DMS53 treated with DMSO at 0.1 percent for 48 hours (cell line): Measurements from ENCODE around the gene RBKS.
A peak's percentile ranks its signal among the peaks of the same experiment; 100 is the strongest.
"Not testable (repeated sequence)": the region's sequence is repeated elsewhere in the genome, so short reads cannot be mapped to it uniquely, and the experiment has no call there.

Experiments used
- DNase-seq: peaks from one replicate; lab custom pipeline; 2025; ENCODE audit not compliant: unreplicated experiment; lab: John Stamatoyannopoulos, UW

Gene RBKS

DNA sequence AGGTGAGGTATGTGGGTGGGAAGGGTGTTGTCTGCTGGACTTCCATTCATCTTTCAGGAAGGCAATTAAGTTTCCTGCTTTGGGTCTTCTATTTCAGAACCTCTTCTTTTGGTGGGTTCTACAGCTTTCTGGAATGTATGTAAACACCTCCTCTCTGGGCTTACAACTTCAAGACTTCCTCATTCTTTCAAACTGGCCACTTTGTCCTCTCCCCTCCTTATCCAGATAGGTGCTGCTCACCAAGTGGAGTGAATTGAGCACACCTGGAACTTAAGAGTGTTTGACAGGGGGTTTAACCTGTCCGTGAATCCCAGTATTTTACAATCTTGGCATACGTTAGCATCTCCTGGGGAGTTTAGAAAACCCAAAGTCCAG lies 123.9 kb downstream of the RBKS start:
- DNase-seq: no peak

DNA sequence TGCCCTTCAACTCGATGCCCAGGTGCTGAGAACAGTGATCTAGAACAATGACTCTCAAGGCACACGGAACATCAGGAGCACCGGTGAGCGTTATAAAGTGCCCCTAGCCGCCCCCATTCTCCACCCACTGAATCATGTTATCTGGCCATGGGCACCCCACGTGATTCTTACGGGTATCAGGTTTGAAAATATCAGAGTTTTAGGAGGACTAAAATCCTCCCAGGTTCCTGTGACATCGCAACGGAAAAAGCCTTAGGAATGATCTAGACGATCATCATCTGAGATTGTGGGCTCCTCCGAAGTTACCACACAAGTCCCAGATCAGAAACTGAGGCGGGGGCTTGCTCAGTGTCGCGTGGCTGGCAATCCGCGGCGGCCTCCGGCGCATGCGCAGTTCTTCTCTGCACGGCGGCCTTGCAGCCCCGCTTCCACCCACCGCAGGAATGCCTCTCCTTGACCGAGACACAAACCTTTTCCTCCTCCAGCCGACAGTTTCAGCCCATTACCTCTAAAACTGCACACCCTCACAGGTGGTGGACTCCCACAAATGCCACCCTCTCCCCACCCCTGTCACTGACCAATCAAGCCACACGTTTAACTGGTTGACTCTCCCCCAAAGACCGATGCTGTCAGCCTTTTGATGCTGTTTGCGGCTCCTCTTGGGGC lies 124.4 kb downstream of the RBKS start:
- DNase-seq: peak; percentile 20

DNA sequence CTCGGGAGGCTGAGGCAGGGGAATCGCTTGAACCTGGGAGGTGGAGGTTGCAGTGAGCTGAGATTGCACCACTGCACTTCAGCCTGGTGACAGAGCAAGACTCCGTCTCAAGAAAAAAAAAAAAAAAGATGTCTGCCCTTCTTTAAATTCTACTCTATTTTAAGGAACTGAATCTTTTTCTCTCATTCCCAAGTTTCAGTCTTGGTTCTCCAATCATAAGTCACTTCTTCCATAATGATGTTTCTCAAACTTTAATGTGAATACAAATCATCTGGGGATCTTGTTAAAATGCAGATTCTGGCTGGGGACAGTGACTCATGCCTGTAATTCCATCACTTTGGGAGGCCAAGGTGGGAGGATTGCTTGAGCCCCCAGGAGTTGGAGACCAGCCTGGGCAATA lies 125.7 kb downstream of the RBKS start:
- DNase-seq: not testable (repeated sequence)

DNA sequence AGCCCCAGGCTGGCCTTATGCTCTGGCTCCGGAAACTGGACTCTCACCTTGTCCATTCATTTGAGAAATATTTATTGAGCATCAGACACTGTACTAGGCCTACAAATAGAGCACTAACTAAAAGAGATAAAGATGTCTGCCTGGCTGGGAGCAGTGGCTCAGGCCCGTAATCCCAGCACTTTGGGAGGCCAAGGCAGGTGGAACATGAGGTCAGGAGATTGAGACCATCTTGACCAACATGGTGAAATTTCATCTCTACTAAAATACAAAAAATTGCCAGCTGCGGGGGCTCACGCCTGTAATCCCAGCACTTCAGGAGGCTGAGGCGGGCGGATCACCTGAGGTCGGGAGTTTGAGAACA lies 126.3 kb downstream of the RBKS start:
- DNase-seq: no peak

DNA sequence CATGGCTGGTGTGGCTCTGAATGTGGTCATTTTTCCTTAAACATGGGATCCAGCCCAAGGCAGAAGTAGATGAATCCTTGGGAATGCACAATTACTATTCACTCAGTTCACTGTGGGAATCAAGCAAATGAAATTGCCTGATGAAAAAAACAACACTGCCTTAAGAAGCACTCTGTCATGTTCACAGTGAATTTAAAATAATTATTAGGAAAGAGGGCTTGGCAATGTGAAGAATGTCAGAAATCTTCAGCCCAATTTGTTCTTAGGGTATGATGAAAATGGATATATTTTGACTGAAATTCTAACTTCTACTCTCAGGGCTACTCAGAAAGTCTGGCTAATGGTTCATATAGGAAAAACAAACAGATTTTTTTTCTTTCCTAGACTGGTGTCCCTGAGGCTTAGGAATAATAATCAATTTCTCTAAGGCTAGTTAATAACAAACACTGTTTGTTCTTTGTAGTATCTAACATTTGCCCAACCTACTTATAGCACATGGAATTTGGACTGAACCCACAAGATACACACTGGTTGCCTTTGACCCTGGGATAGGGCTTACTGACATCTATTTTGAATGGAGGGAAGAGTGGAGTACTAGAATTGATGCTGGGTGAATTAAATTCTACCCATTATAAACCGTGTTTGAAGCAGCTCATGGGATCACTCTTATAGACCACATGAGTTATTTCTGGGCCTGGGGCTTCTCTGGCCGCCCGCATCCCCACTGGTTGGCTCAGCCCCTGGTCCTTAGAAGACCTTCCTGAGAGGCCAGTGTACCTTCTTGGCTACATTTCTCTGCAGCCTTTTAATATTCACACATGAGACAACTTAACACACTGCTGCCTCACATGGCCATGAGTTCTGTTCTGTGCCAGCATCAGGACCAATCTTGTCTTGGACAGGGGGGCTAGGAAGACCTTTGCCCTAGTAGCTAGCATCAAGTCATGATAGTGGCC lies 127.0 kb downstream of the RBKS start:
- DNase-seq: no peak

DNA sequence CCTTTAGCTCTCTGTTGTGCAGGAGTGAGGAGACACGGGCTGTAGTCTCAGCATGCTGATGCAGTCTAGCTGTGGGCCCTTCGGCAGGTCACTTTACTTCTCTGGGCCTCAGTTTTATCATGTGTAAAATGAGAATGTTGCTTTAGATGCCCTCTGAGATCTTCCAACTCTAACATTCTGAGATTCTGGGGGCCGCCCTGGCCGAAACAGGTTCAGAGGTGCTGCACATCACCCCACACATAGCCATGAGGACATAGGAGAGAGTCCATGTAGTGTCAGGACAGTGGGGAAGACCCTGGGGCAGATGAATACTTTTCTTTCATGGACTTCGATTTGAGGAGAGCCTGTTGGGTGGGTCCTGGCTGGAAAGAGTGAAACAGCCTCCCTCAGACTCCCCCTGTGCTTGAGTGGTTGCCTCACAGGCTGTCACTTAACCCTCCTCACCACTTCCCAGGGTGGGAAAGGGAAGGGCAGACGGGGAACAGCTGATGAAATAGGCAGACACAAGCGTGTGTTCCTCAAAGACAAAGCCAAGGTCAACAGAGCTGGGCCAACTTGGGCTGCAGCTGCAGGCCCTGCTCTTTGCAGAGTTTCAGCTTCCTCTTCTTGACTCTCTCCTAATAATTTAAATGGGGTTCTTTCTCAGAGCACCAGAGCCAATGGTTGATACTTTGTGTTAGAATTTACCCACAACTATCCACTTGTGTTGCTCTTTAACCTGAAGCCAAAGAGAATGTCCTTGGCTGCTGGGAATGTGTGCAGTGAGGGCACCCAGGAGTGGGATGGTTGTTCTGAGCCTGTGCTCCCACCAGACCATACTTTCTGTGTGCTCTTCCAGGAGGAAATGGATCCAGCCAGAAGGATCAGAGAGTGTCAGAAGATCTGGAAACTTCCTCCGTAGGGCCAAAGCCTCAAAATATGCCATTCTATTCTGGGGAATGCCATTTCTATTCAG lies 133.4 kb downstream of the RBKS start:
- no peak for DNase-seq

DNA sequence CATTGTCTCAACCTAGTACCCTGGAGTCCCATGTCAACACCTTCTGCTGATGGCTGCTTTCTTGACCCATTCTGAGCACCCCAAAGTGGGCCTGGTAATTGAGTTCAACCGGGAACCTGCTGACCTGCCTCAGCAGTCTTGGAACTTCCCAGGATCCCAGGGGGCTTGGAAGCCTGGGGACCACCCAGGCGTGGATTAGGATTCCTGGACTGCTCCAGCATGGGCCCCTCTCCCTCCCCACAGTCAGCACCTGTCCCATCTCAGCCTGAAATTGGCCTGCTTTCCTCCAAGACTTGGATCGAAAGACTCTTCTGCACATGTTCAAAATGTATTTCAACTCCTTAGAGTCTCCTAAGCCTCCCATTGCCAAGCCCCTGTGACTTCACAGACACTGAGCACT lies 134.1 kb downstream of the RBKS start:
- DNase-seq: no peak

DNA sequence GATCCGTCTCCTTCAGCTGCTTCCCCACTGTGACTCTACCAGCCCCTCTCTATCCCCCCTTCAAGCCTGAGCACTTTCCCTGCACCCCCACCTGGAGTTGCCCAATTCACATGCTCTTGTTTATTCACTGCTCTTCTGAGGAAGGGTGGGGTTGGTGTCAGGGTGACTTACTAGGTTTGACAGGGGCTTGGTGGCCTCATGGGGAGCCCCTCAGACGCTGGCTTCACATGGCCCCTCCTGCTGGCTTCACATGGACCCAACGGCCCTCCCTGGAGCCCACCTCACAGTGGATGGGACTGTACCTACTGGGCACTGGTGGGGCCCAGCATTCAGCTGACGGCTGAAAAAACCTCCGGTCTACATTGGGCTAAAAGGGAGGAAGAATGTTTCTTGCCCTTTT lies 135.4 kb downstream of the RBKS start:
- DNase-seq: no peak

DNA sequence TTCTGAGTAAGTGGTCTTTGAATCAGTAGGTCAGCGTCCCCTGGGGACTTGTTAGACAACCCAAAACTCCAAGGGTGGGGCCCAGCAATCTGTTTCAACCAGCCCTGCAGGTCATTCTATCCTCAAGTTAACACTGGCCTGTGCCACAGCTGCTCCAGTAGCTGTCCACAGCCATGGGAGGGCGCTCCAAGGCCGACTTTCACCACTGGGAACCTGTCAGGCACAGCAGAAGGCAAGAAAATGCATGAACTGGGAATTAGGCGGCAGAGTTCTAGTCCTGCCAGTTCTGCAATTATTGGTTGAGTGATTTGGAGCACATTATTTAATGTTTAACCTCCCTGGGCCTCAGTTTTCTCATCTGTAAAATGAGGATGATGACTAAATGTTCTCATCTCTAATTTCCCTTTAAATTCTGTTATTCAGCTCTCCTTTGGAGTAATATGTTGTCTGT lies 136.0 kb downstream of the RBKS start:
- peak; percentile 18 for DNase-seq

DNA sequence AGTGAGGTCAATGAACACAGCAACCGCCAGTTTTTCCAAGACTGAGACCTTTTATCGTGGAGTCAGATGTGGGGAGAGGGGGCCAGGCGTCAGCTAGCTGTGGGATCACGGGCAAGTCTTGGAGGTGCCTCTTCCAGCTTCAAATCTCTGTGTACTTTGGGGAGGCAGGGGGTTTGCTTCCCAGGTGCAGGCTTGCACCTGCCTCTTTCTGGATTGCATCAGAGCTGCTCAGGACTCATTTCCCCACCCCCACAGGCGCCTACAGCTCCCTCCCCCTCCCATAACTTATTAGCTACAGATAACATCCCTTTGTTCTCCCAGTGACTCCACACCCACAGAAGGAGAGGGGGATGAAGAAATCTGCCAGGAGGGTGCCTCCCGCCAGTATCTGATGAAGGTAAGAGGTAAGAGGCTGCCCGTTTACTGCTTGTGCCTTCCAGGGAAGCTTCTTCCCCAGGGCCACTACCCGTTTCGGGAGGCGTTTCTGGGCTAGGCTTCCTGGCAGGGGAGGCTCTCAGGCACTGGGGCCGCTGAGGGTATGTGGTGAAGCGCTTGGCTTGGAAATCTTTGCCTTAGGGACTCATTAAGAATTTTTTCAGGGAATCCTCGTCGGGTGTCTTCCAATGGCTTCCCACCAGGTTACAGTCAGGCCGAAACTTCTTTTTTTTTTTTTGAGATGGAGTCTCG lies 137.5 kb downstream of the RBKS start:
- peak; percentile 67 for DNase-seq

DNA sequence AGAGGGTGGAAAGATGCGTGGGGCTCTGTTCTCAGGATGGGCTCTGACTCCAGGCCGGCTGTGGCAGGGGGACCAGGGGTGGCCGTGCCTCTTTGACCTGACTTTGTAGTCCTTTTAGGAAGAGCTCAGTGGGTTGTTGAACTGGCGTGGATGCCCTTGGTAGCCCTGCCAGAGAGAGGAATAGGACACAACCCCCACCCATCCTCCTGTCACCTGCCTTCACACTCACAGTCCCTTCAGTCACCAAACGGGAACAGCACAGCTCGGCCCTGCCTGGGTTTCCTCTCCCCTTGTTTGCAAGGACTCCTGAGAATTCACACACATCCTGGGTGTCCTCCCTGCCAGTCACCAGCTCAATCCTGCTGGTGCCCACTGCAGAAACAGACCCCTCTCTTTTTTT lies 138.8 kb downstream of the RBKS start:
- no peak for DNase-seq

DNA sequence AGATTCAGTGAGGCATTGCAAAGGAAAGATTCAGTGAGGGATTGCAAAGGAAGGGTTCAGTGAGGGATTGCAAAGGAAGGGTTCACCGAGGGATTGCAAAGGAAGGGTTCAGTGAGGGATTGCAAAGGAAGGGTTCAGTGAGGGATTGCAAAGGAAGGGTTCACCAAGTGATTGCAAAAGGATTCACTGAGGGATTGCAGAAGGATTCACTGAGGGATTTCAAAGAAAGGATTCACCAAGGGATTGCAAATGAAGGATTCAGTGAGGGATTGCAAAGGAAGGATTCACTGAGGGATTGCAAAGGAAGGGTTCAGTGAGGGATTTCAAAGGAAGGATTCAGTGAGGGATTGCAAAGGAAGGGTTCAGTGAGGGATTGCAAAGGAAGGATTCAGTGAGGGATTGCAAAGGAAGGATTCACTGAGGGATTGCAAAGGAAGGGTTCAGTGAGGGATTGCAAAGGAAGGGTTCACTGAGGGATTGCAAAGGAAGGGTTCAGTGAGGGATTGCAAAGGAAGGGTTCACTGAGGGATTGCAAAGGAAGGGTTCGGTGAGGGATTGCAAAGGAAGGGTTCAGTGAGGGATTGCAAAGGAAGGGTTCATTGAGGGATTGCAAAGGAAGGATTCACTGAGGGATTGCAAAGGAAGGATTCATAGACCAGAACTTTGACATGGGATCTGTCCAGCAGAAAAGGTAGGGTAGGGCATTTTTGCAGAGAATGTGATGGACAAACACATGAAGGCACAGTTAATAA lies 141.2 kb downstream of the RBKS start:
- DNase-seq: not testable (repeated sequence)

DNA sequence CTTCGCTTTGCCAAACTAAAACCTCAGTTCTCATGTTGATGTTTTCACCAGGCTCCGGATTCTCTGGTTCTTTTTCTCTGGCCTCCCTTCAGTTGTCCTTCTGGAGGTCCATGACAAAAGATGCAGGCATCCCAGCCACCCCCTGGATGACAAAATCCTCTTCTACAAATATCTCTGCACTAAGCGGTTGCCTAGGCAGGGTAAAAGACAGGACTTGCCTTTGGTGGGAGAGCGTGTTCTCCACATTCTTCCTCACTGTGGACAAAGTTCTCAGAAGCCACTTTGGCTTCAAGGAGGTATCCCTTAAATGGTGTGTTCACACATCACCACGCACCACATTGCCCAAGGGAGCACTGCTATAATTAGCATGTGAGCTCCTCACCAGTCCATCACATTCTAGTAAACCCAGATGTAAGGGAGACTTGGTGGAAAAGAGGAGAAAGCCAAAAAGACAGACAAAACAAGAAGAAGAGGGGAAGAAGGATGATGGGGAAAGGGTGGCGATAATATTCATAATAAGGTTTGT lies 142.3 kb downstream of the RBKS start:
- DNase-seq: no peak

DNA sequence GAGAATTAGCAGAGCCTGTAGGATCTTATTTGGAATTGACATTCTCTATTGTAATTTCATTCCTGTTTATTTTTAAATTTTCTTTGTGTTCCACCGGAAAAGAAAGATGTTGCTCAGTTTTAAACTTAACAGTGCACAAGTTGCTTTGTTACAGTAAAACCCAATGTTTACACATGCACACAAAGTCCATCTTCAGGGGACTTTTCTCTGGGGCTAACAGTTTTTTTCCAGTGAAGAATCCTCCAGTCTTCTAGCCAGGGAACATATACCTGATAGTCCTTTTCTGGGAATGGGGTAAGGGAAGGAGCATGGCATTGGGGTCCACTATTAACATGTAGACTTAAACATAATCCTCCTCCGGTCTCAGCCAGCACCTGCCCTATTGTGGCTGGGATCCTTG lies 143.9 kb downstream of the RBKS start:
- no peak for DNase-seq

DNA sequence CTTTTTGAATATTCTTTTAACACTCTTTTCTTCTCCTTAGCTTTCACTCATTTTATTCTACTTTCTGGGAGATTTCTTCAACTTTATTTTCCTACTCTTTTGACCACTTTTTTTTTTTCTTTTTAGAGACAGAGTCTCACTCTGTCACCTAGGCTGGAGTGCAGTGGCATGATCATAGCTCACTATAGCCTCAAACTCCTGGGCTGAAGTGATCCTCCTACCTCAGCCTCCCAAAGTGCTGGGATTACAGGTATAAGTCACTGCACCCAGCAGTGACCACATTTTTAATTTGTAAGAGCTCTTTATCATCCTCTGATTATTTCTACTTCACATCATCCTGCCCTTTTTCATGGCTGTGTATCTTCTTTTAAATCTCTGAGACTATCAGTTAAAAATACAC lies 144.7 kb downstream of the RBKS start:
- not testable (repeated sequence) for DNase-seq

DNA sequence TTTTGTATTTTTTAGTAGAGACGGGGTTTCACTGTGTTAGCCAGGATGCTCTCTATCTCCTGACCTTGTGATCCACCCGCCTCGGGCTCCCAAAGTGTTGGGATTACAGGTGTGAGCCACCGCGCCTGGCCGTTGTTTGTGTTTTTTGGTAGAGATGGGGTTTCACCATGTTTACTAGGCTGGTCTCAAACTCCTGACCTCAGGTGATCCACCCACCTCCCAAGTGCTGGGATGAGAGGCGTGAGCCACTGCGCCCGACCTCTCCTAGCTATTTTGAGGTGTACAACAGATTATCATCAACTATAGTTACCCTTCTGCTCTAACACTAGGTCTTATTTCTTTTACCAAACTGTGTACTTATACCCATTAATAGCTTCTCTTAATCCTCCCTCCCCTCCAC lies 147.6 kb downstream of the RBKS start:
- no peak for DNase-seq

DNA sequence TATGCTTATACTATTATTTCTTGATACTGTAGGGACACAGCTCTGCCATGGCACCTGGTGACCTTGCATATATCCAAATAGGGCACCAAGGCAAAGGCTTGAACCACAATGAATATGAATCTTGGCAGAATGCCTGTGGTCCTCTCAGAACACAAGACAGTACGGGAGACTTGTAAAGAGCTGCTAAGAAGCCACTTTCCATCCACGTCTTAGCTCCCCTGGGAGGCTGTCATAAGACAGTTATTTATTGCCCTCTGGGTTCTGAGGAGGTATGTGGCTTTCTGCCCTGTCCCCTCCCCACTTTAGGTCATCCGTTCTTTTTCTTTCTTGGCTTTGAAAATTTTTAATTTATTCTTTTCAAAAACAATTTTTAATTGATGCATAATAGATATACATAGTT lies 148.5 kb downstream of the RBKS start:
- no peak for DNase-seq

DNA sequence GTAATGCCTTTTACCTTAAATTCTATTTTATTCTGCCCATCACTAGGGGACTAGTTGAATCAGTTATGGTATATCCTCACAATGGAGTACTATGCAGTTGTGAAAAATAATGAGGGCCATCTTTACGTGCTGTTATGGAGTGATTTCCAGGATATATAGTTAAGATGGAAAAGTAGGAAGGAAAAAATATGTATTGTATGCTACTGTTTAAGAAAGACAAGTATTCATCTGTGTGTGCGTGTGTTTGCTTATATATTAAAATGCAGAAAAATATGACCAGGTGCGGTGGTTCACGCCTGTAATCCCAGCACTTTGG lies 151.2 kb downstream of the RBKS start:
- DNase-seq: no peak

DNA sequence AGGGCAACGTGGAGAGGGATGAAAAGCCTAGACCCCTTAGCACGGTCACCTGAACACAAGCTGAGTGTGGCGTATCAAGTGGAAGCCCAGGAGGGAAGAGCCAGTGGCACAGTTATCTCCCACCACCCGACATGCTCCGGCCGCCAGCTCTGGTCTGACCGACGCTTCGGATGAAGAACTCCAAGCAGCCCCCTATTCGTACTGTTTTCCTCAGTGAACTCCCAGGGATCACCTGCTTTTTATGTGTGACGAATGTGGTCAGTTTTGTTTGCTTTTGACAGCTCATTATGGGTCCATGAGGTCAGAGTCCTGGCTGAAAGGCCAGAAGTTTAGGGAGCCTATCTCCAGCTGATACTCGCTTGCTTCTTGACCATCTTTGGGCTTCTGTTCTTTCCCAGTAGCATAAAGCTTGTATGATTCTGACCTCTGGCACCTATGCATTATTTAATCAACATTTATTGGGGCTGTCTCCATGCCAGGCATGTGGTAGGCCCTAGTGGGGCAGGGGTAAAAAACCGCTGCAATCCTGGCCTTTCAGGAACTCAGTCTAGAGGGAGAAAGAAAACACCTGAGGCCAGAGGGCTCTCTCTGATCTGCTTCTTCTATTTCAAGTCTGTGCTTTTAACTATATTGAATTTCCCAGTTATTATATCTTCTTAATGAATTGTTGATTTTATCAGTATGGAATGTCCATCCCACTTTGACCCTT lies 151.7 kb downstream of the RBKS start:
- no peak for DNase-seq
